ENCODE data around the gene SHROOM2.

Gene SHROOM2

DNA sequence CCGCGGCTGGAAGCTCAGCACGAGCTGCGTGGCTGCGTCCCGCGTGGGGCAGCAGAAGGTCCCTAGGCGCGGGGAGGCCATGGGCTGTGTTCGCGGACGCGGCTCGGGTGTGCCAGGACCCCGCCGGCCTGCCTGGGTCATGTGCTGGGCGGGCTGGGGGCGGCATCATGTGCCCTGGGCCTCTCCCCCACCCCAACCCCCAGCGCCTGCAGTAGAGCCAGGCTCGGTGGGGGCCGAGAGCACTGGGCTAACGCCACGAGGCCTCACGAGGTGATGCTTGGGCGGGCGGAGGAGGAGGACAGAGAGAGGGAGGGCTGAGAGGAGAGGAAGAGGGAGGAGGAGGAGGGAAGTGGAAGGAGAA is 20.5 kb upstream of the SHROOM2 start, which contains the start of gene GPR143:
Gene GPR143, minus strand, starts transcription at position 111 of the 361 bp plus-strand sequence. Its CDS starts 30 bp downstream, at position 81.
- TF ChIP-seq TAF1 (IDR thresholded peaks at IDR 0.05; ENCODE audit: borderline replicate concordance, insufficient read depth, low read length) (no peak), POLR2AphosphoS5 (IDR thresholded peaks at IDR 0.05; ENCODE audit: low read depth, low read length) (no peak), SIN3A (IDR thresholded peaks at IDR 0.05; ENCODE audit: borderline replicate concordance, insufficient read depth, low read length) (no peak), FOXP2 (optimal IDR thresholded peaks at IDR 0.05; ENCODE audit: borderline replicate concordance, extremely low read depth, extremely low read length, insufficient read depth) (no peak)
- TF ChIP-seq, protein P1, sequence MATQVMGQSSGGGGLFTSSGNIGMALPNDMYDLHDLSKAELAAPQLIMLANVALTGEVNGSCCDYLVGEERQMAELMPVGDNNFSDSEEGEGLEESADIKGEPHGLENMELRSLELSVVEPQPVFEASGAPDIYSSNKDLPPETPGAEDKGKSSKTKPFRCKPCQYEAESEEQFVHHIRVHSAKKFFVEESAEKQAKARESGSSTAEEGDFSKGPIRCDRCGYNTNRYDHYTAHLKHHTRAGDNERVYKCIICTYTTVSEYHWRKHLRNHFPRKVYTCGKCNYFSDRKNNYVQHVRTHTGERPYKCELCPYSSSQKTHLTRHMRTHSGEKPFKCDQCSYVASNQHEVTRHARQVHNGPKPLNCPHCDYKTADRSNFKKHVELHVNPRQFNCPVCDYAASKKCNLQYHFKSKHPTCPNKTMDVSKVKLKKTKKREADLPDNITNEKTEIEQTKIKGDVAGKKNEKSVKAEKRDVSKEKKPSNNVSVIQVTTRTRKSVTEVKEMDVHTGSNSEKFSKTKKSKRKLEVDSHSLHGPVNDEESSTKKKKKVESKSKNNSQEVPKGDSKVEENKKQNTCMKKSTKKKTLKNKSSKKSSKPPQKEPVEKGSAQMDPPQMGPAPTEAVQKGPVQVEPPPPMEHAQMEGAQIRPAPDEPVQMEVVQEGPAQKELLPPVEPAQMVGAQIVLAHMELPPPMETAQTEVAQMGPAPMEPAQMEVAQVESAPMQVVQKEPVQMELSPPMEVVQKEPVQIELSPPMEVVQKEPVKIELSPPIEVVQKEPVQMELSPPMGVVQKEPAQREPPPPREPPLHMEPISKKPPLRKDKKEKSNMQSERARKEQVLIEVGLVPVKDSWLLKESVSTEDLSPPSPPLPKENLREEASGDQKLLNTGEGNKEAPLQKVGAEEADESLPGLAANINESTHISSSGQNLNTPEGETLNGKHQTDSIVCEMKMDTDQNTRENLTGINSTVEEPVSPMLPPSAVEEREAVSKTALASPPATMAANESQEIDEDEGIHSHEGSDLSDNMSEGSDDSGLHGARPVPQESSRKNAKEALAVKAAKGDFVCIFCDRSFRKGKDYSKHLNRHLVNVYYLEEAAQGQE (IDR thresholded peaks at IDR 0.05; ENCODE audit: insufficient read depth in 1 of 2, low read depth in 2 of 2, low read length in 2 of 2): no peak

DNA sequence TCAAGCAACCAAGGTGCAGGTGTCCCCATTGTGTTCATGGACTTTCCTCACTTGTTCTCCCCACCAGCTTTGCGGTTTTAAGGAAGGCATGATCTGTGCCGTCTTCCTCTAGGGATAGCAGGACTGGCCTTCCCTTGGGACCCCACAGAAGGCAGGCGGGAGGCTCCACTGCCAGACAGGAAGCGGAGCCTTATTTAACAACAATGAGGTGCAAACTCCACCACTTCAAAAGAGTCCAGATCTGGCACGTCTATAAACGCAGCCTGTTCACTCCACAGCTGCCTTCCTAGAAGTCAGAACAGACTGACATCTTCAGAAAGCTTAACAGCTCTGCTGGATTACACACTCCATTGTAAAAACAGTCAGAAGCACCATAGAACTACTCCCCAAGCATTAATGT is 18.9 kb upstream of the SHROOM2 start:
- TF ChIP-seq SIN3A (IDR thresholded peaks at IDR 0.05; ENCODE audit: borderline replicate concordance, insufficient read depth, low read length): no peak
- TF ChIP-seq POLR2AphosphoS5 (IDR thresholded peaks at IDR 0.05; ENCODE audit: low read depth, low read length): no peak
- TF ChIP-seq, protein P1 (IDR thresholded peaks at IDR 0.05; ENCODE audit: insufficient read depth in 1 of 2, low read depth in 2 of 2, low read length in 2 of 2): no peak
- TF ChIP-seq FOXP2 (optimal IDR thresholded peaks at IDR 0.05; ENCODE audit: borderline replicate concordance, extremely low read depth, extremely low read length, insufficient read depth): no peak
- TF ChIP-seq TAF1 (IDR thresholded peaks at IDR 0.05; ENCODE audit: borderline replicate concordance, insufficient read depth, low read length): no peak

DNA sequence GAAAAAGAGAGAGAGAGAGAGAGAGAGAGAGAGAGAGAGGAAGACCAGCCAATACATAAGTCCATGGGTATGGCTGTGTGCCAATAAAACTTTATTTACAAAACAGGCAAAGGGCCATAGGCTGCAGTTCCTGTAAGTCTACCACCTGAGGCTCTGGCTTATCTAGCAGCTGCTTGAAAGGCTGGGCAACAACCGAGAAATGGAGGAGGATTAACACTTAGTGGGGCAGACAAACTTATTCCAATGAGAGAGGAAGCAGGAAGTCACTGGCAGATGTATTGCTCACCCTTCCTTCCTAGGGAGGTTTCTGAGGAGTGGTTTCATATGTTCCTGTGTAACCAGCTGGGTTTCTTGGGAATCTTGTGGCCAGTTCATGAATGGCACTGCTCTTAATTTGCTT is 15.9 kb upstream of the SHROOM2 start:
- TF ChIP-seq, protein P1 (IDR thresholded peaks at IDR 0.05; ENCODE audit: insufficient read depth in 1 of 2, low read depth in 2 of 2, low read length in 2 of 2): peak in 1 of 2 experiments; percentile 48; a peak in 1 of 4 replicates
- TF ChIP-seq FOXP2 (optimal IDR thresholded peaks at IDR 0.05; ENCODE audit: borderline replicate concordance, extremely low read depth, extremely low read length, insufficient read depth) (no peak), POLR2AphosphoS5 (IDR thresholded peaks at IDR 0.05; ENCODE audit: low read depth, low read length) (no peak), SIN3A (IDR thresholded peaks at IDR 0.05; ENCODE audit: borderline replicate concordance, insufficient read depth, low read length) (peak; percentile 28; the same call in 1 of the 2 replicates), TAF1 (IDR thresholded peaks at IDR 0.05; ENCODE audit: borderline replicate concordance, insufficient read depth, low read length) (no peak)

DNA sequence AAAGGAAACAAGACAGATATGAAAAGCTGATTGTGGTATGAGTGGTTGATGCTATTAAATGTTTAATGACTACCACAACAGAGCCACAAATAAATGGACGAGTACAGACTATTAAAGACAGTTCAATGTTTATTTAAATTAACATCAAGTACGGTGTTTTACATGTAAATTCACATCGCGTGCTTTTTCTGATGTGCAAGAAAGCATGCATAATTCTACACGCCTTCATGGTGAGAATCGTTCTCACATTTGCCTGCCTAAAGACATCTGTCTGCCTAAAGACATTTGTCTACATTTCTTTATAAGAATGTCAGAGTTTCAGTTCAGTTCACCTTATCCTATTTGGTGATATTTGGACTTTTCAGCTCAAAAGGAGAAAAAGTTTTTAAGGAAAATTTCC is 13.3 kb upstream of the SHROOM2 start:
- TF ChIP-seq, protein P1 (IDR thresholded peaks at IDR 0.05; ENCODE audit: insufficient read depth in 1 of 2, low read depth in 2 of 2, low read length in 2 of 2): no peak
- no peak for TF ChIP-seq FOXP2 (optimal IDR thresholded peaks at IDR 0.05; ENCODE audit: borderline replicate concordance, extremely low read depth, extremely low read length, insufficient read depth)
- TF ChIP-seq TAF1 (IDR thresholded peaks at IDR 0.05; ENCODE audit: borderline replicate concordance, insufficient read depth, low read length): no peak
- TF ChIP-seq SIN3A (IDR thresholded peaks at IDR 0.05; ENCODE audit: borderline replicate concordance, insufficient read depth, low read length): no peak
- no peak for TF ChIP-seq POLR2AphosphoS5 (IDR thresholded peaks at IDR 0.05; ENCODE audit: low read depth, low read length)

DNA sequence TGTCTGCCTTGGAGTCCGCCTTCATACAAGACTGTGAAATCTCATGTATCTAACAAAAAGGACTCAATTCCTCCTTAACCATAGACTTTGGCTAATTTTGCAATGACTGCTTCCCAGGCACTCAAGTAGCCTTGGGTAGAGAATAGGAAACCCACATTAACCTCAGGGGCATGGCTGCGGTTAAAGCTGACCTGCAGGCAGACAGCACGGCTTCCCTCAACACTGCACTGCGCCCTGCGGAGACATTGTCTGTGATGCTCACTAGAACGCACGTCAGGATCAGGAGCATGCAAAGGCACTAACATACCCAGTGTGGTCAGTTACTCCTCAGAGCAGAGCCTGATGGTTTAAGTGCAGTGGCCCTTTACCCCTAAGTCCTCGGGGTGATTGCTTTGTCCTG is 10.3 kb upstream of the SHROOM2 start:
- TF ChIP-seq SIN3A (IDR thresholded peaks at IDR 0.05; ENCODE audit: borderline replicate concordance, insufficient read depth, low read length) (no peak), TAF1 (IDR thresholded peaks at IDR 0.05; ENCODE audit: borderline replicate concordance, insufficient read depth, low read length) (no peak), FOXP2 (optimal IDR thresholded peaks at IDR 0.05; ENCODE audit: borderline replicate concordance, extremely low read depth, extremely low read length, insufficient read depth) (no peak), POLR2AphosphoS5 (IDR thresholded peaks at IDR 0.05; ENCODE audit: low read depth, low read length) (no peak)
- TF ChIP-seq, protein P1 (IDR thresholded peaks at IDR 0.05; ENCODE audit: insufficient read depth in 1 of 2, low read depth in 2 of 2, low read length in 2 of 2): no peak

Measured in PFSK-1 (cell line).